Upper lobe of left lung (tissue), 4 donors: ENCODE measurements around the gene FAM3A.

Source experiments
- CTCF ChIP-seq, 6 experiments: fragments of 450-650 bp in 4 of 6; fragments of 200-600 bp in 2 of 6; sonication (generic) in 2 of 6; IDR thresholded peaks; one replicate each; pipeline ENCODE4 v1.5.1; 2016 to 2019; ENCODE audit warnings: antibody characterized with exemption in 6 of 6
- POLR2A ChIP-seq, 4 donors: fragments of 450-650 bp; IDR thresholded peaks; one replicate each; pipeline ENCODE4 v1.5.1; 2016 to 2017; ENCODE audit warnings: antibody characterized with exemption in 4 of 4, mild to moderate bottlenecking in 2 of 4

GRCh38 chrX:154549766-154550165, 33.7 kb upstream of the FAM3A start:
- TF ChIP-seq CTCF (IDR thresholded peaks at IDR 0.05) (no peak), POLR2A (IDR thresholded peaks at IDR 0.05) (no peak)
